ENCODE data around the gene MAGEA9B.
"Not testable (repeated sequence)": the region's sequence is repeated elsewhere in the genome, so short reads cannot be mapped to it uniquely, and the experiment has no call there.

The MAGEA9B gene

GRCh38 chrX:149628768-149629167, 41.5 kb upstream of the MAGEA9B start:
- Histone ChIP-seq H3K9me3 (no peaks in the 10 kb centered on the region), H3K4me1 (peaks cover 0 to 19% (median 0%) of the 10 kb centered on the region in 4 donors), H3K36me3 (no peaks in the 10 kb centered on the region), H3K27ac (no peak overlapping the region), H3K4me3 (no peak overlapping the region), H3K27me3 (no peaks in the 10 kb centered on the region)
- TF ChIP-seq CTCF (IDR thresholded peaks at IDR 0.05) = no peak
- intact Hi-C loops (cut with DNase I; ENCODE audit: low total_unique reads) = no loop called here
- no peak for DNase-seq

GRCh38 chrX:149628280-149628679, 41.0 kb upstream of the MAGEA9B start:
- intact Hi-C loops (cut with DNase I; ENCODE audit: low total_unique reads) = no loop called here
- no peak for TF ChIP-seq CTCF (IDR thresholded peaks at IDR 0.05)

GRCh38 chrX:149626829-149627228, 39.6 kb upstream of the MAGEA9B start:
- H3K36me3 ChIP-seq; H3K27me3 ChIP-seq; DNase-seq; H3K9me3 ChIP-seq; intact Hi-C loops (cut with DNase I; ENCODE audit: low total_unique reads); H3K4me3 ChIP-seq; H3K27ac ChIP-seq: not testable (repeated sequence)
- H3K4me1 ChIP-seq = peaks cover 0 to 19% (median 0%) of the 10 kb centered on the region in 4 donors

More at GRCh38 chrX:149628280-149628679, 41.0 kb upstream of the MAGEA9B start:
- Histone ChIP-seq H3K9me3 (no peaks in the 10 kb centered on the region), H3K27ac (no peak overlapping the region), H3K36me3 (no peaks in the 10 kb centered on the region), H3K4me1 (peaks cover 0 to 19% (median 0%) of the 10 kb centered on the region in 4 donors), H3K27me3 (no peaks in the 10 kb centered on the region), H3K4me3 (no peak overlapping the region)
- no peak for DNase-seq

GRCh38 chrX:149619662-149620061, 32.4 kb upstream of the MAGEA9B start:
- H3K27me3 ChIP-seq; intact Hi-C loops (cut with DNase I; ENCODE audit: low total_unique reads); H3K4me1 ChIP-seq; H3K36me3 ChIP-seq; H3K9me3 ChIP-seq; H3K4me3 ChIP-seq; H3K27ac ChIP-seq; DNase-seq: not testable (repeated sequence)

- intact Hi-C loops (cut with DNase I; ENCODE audit: low total_unique reads) = no loop called here
- no peaks in the 10 kb centered on the region for H3K27me3 ChIP-seq
- TF ChIP-seq CTCF (IDR thresholded peaks at IDR 0.05) = no peak
- H3K4me1 ChIP-seq = no peaks in the 10 kb centered on the region
- no peaks in the 10 kb centered on the region for H3K36me3 ChIP-seq
- H3K4me3 ChIP-seq = no peak overlapping the region
- no peak overlapping the region for H3K27ac ChIP-seq
- H3K9me3 ChIP-seq = no peaks in the 10 kb centered on the region
- no peak for DNase-seq
These were observed 31.6 kb upstream of the MAGEA9B start for GRCh38 chrX:149618871-149619270.

- DNase-seq = no peak
- Histone ChIP-seq H3K27ac (no peak overlapping the region), H3K27me3 (no peaks in the 10 kb centered on the region), H3K4me1 (peaks cover 0 to 5% (median 0%) of the 10 kb centered on the region in 4 donors), H3K4me3 (no peak overlapping the region), H3K36me3 (no peaks in the 10 kb centered on the region), H3K9me3 (no peaks in the 10 kb centered on the region)
- intact Hi-C loops (cut with DNase I; ENCODE audit: low total_unique reads) = no loop called here
- TF ChIP-seq CTCF (IDR thresholded peaks at IDR 0.05) = no peak
These were observed 24.4 kb upstream of the MAGEA9B start for GRCh38 chrX:149611623-149612175.

GRCh38 chrX:149610511-149610910, 23.3 kb upstream of the MAGEA9B start:
- no peak for DNase-seq
- no peaks in the 10 kb centered on the region for H3K9me3 ChIP-seq
- H3K27me3 ChIP-seq = no peaks in the 10 kb centered on the region
- H3K27ac ChIP-seq = no peak overlapping the region
- TF ChIP-seq CTCF (IDR thresholded peaks at IDR 0.05) = no peak
- peaks cover 0 to 12% (median 2%) of the 10 kb centered on the region in 4 donors for H3K4me1 ChIP-seq
- no peaks in the 10 kb centered on the region for H3K36me3 ChIP-seq
- H3K4me3 ChIP-seq = no peak overlapping the region
- intact Hi-C loops (cut with DNase I; ENCODE audit: low total_unique reads) = no loop called here
